Caco-2 (cell line): ENCODE results near the gene PAN2. TPM values are rescaled to one million over a fixed set of nuclear protein-coding genes. Genes with fewer than 3 reads are reported as not detected.

Source experiments
- BruUV-seq: library from RNA; stranded (reverse); fragments of 400-500 nt; replicated peaks from 2 replicates; lab custom pipeline; 2021; lab: Mats Ljungman, UMichigan
- CTCF ChIA-PET: fragments of 300-600 bp; sonication (Branson Sonifier 250); formaldehyde crosslinking; loops from one replicate; lab custom pipeline; 2022; ENCODE audit warnings: antibody characterized with exemption; lab: Charles Lee
- POLR2A ChIA-PET: fragments of 300-600 bp; sonication (Branson Sonifier 250); formaldehyde crosslinking; loops from one replicate; lab custom pipeline; 2022; ENCODE audit warnings: antibody characterized with exemption; lab: Charles Lee
- DNase-seq, 2 experiments: peaks; one replicate each; pipeline versions ENCODE4 v3.0.0 to v3.0.0-alpha.2; 2020 to 2022
- H3K27me3 ChIP-seq: replicated peaks from 2 replicates; pipeline ENCODE4 v1.6.0; 2011; ENCODE audit warnings: low read length; ENCODE audit not compliant: control insufficient read depth, insufficient read depth
- H3K36me3 ChIP-seq: 2 replicates; pipeline ENCODE4 v1.5.1; 2011; ENCODE audit warnings: low read length; ENCODE audit not compliant: control insufficient read depth, insufficient read depth
- H3K4me1 ChIP-seq: fragments of 250-450 bp; sonication (Bioruptor Pico); 2 replicates; pipeline ENCODE4 v1.5.1; 2020; ENCODE audit warnings: mild to moderate bottlenecking
- H3K4me3 ChIP-seq: 2 replicates; pipeline ENCODE4 v1.5.1; 2011; ENCODE audit warnings: low read depth, mild to moderate bottlenecking, control low read depth, low read length
- H3K9me3 ChIP-seq: fragments of 250-450 bp; sonication (Bioruptor Pico); 2 replicates; pipeline ENCODE4 v1.5.1; 2020; ENCODE audit warnings: mild to moderate bottlenecking, moderate library complexity
- H3K27ac Mint-ChIP-seq: one replicate; pipeline ENCODE4 v1.8.0; 2022; ENCODE audit warnings: mixed read lengths; ENCODE audit not compliant: unreplicated experiment
- H3K27me3 Mint-ChIP-seq: one replicate; pipeline ENCODE4 v1.8.0; 2022; ENCODE audit warnings: mixed read lengths; ENCODE audit not compliant: insufficient read depth, unreplicated experiment
- H3K36me3 Mint-ChIP-seq: one replicate; pipeline ENCODE4 v1.8.0; 2022; ENCODE audit warnings: mild to moderate bottlenecking, mixed read lengths; ENCODE audit not compliant: insufficient read depth, unreplicated experiment
- H3K4me1 Mint-ChIP-seq: one replicate; pipeline ENCODE4 v1.8.0; 2022; ENCODE audit warnings: low read depth, mixed read lengths; ENCODE audit not compliant: unreplicated experiment
- H3K4me3 Mint-ChIP-seq: one replicate; pipeline ENCODE4 v1.8.0; 2022; ENCODE audit warnings: mild to moderate bottlenecking, moderate library complexity, mixed read lengths; ENCODE audit not compliant: unreplicated experiment
- H3K9me3 Mint-ChIP-seq: one replicate; pipeline ENCODE4 v1.8.0; 2022; ENCODE audit warnings: mixed read lengths; ENCODE audit not compliant: unreplicated experiment
- intact Hi-C: fragments of 100-400 bp; cut with micrococcal nuclease; formaldehyde crosslinking; loops from one replicate; pipeline ENCODE4 v1.10.0; 2022; ENCODE audit not compliant: unreplicated experiment
- total RNA-seq: library from RNA; stranded (reverse); gene quantifications from 2 replicates; pipeline ENCODE4 v1.2.3, GENCODE V29; 2022
- TF ChIP-seq, protein P1 (sequence below), 2 experiments: fragments of 200-600 bp in 1 of 2; IDR thresholded peaks; 1 replicate in 1 of 2; 2 replicates in 1 of 2; pipeline versions ENCODE4 v1.5.1 to v1.8.0; 2011 to 2022; ENCODE audit warnings: antibody characterized with exemption in 1 of 2, control low read depth in 1 of 2, inconsistent platforms in 1 of 2, low read depth in 1 of 2, low read length in 1 of 2, mild to moderate bottlenecking in 1 of 2, moderate library complexity in 1 of 2; ENCODE audit not compliant: insufficient read depth in 1 of 2, severe bottlenecking in 1 of 2, unreplicated experiment in 1 of 2

Gene PAN2
- total RNA-seq, 1 experiment from 2014 or later, result 30.0 TPM

DNA sequence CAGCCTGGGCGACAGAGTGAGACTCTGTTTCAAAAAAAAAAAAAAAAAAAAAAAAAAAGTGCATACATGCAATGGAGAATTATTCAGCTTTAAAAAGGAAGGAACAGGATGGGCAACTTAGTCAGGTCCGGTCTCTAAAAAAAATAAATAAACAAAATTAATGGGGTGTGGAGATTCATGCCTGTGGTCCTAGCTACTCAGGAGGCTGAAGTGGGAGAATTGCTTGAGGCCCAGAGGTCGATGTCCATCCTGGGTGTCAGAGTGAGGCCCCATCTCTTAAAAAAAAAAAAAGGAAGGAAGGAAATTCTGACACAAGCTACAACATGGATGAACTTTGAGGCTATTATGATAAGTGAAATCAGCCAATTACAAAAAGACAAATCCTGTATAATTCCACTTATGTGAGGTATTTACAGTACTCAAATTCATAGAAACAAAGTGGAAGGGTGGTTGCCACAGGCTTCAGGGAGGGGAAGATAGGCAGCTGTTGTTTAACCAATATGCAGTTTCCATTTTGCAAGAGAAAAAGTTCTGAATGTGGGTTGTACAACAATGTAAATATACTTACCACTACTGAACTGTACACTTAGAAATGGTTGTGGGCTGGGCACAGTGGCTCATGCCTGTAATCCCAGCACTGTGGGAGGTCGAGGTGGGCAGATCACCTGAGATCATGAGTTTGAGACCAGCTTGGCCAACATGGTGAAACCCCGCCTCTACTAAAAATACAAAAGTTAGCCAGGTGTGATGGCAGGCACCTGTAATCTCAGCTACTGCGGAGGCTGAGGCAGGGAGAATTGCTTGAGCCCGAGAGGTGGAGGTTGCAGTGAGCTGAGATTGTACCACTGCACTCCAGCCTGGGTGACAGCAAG is 41.2 kb upstream of the PAN2 start:
- intact Hi-C loops, result no loop called here
- Mint-ChIP-seq H3K36me3 (no peaks in the 10 kb centered on the region), H3K4me1 (peaks cover 15% of the 10 kb centered on the region), H3K9me3 (no peaks in the 10 kb centered on the region), H3K4me3 (no peak overlapping the region), H3K27ac (no peak overlapping the region), H3K27me3 (no peaks in the 10 kb centered on the region)
- Histone ChIP-seq H3K27me3 (no peaks in the 10 kb centered on the region), H3K9me3 (peaks cover 9% of the 10 kb centered on the region; the same call in 1 of the 2 replicates), H3K4me1 (peaks cover 25% of the 10 kb centered on the region), H3K4me3 (no peak overlapping the region), H3K36me3 (no peaks in the 10 kb centered on the region)
- no TSS peak for BruUV-seq
- POLR2A ChIA-PET, result interaction anchor here (0.6 to 1.2 kb wide), 4 partner anchors 15 to 273 kb away, joined by 5 to 16 read pairs (median 7); partner anchors contain the start of genes CNPY2 and STAT2
- CTCF ChIA-PET, result interaction anchor here (0.7 to 1.5 kb wide), 3 partner anchors 15 to 145 kb away, joined by 3 to 5 read pairs (median 3); partner anchors contain the start of gene STAT2
- TF ChIP-seq, protein P1, sequence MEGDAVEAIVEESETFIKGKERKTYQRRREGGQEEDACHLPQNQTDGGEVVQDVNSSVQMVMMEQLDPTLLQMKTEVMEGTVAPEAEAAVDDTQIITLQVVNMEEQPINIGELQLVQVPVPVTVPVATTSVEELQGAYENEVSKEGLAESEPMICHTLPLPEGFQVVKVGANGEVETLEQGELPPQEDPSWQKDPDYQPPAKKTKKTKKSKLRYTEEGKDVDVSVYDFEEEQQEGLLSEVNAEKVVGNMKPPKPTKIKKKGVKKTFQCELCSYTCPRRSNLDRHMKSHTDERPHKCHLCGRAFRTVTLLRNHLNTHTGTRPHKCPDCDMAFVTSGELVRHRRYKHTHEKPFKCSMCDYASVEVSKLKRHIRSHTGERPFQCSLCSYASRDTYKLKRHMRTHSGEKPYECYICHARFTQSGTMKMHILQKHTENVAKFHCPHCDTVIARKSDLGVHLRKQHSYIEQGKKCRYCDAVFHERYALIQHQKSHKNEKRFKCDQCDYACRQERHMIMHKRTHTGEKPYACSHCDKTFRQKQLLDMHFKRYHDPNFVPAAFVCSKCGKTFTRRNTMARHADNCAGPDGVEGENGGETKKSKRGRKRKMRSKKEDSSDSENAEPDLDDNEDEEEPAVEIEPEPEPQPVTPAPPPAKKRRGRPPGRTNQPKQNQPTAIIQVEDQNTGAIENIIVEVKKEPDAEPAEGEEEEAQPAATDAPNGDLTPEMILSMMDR (IDR thresholded peaks at IDR 0.05; ENCODE audit: insufficient read depth in 1 of 2, low read depth in 1 of 2, low read length in 1 of 2, severe bottlenecking in 1 of 2, unreplicated experiment in 1 of 2), result no peak
- peak in 1 of 2 experiments; percentile 27 for DNase-seq

DNA sequence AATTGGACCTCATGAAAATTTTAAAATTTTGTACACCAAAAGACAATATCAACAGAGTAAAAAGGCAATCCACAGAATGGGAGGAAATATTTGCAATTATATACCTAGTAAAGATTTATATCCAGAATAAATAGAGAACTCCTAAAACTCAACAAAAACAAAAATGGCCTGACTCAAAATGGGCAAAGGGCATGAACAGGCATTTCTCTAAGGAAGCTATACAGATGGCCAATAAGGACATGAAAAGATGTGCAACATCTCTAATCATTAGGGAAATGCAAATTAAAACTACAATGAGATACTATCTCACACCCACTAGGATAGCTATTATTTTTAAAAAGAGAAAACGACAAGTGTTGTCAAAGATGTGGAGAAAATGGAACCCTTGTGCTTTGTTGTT is 39.7 kb upstream of the PAN2 start:
- intact Hi-C loops, result no loop called here
- Mint-ChIP-seq H3K36me3 (no peaks in the 10 kb centered on the region), H3K27me3 (no peaks in the 10 kb centered on the region), H3K27ac (no peak overlapping the region), H3K4me1 (peaks cover 15% of the 10 kb centered on the region), H3K4me3 (no peak overlapping the region), H3K9me3 (no peaks in the 10 kb centered on the region)
- TF ChIP-seq, protein P1 (IDR thresholded peaks at IDR 0.05; ENCODE audit: insufficient read depth in 1 of 2, low read depth in 1 of 2, low read length in 1 of 2, severe bottlenecking in 1 of 2, unreplicated experiment in 1 of 2), result no peak
- no peak for DNase-seq
- H3K9me3 ChIP-seq, result peaks cover 9% of the 10 kb centered on the region; the same call in 1 of the 2 replicates
- ChIA-PET POLR2A (no interaction called here), CTCF (interaction anchor here (1.5 kb wide), 1 partner anchor 13 kb away, joined by 3 read pairs; the partner anchor contains the start of gene STAT2)
- peaks cover 25% of the 10 kb centered on the region for H3K4me1 ChIP-seq
- no peak overlapping the region for H3K4me3 ChIP-seq
- no peaks in the 10 kb centered on the region for H3K27me3 ChIP-seq
- no peaks in the 10 kb centered on the region for H3K36me3 ChIP-seq
- BruUV-seq, result no TSS peak

DNA sequence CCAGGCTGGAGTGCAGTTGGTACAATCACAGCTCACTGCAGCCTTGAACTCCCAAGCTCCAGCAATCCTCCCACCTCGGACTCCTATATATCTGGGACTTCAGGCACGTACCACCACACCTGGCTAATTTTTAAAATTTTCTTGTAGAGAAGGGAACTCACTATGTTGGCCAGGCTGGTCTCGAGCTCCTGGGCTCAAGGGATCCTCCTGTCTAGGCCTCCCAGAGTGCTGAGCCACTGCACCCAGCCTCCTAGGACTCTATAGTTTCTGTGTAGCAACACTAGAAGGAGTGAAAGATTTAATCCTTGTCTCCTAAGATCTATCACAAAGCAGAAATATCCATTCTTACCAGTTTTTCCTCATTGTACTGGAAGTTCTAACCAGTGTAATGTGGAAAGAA is 33.1 kb upstream of the PAN2 start:
- H3K4me3 ChIP-seq, result no peak overlapping the region
- intact Hi-C loops, result no loop called here
- no peak for DNase-seq
- no peaks in the 10 kb centered on the region for H3K27me3 ChIP-seq
- CTCF ChIA-PET, result interaction anchor here (0.7 kb wide), 1 partner anchor 51 kb away, joined by 4 read pairs; the partner anchor contains the start of gene CNPY2
- Mint-ChIP-seq H3K9me3 (no peaks in the 10 kb centered on the region), H3K4me3 (no peak overlapping the region), H3K27ac (no peak overlapping the region), H3K4me1 (peaks cover 12% of the 10 kb centered on the region), H3K36me3 (no peaks in the 10 kb centered on the region), H3K27me3 (no peaks in the 10 kb centered on the region)
- POLR2A ChIA-PET, result no interaction called here
- no peaks in the 10 kb centered on the region for H3K9me3 ChIP-seq
- TF ChIP-seq, protein P1 (IDR thresholded peaks at IDR 0.05; ENCODE audit: insufficient read depth in 1 of 2, low read depth in 1 of 2, low read length in 1 of 2, severe bottlenecking in 1 of 2, unreplicated experiment in 1 of 2), result no peak
- no TSS peak for BruUV-seq
- no peaks in the 10 kb centered on the region for H3K36me3 ChIP-seq
- no peaks in the 10 kb centered on the region for H3K4me1 ChIP-seq
